Parathyroid adenoma (tissue), 2 donors: ENCODE data around the gene UCK1.

Experiments used
- H2AFZ ChIP-seq: fragments of 300-600 bp; sonication (generic); one replicate; pipeline ENCODE4 v1.7.0; 2017; ENCODE audit warnings: antibody characterized with exemption, mild to moderate bottlenecking
- H3K27ac ChIP-seq: fragments of 300-600 bp; sonication (generic); one replicate; pipeline ENCODE4 v1.7.0; 2017
- H3K27me3 ChIP-seq: fragments of 300-600 bp; sonication (generic); one replicate; pipeline ENCODE4 v1.7.0; 2017; ENCODE audit warnings: low read length; ENCODE audit not compliant: control insufficient read depth, insufficient read depth
- H3K36me3 ChIP-seq: fragments of 300-600 bp; sonication (generic); one replicate; pipeline ENCODE4 v1.7.0; 2017; ENCODE audit warnings: low read length; ENCODE audit not compliant: control insufficient read depth, insufficient read depth
- H3K4me1 ChIP-seq: fragments of 300-600 bp; sonication (generic); one replicate; pipeline ENCODE4 v1.7.0; 2017; ENCODE audit warnings: control low read depth
- H3K4me2 ChIP-seq: fragments of 300-600 bp; sonication (generic); one replicate; pipeline ENCODE4 v1.7.0; 2017; ENCODE audit warnings: low read length
- H3K4me3 ChIP-seq: fragments of 300-600 bp; sonication (generic); one replicate; pipeline ENCODE4 v1.7.0; 2017; ENCODE audit warnings: low read depth, low read length
- H3K79me2 ChIP-seq: fragments of 300-600 bp; sonication (generic); one replicate; pipeline ENCODE4 v1.7.0; 2017; ENCODE audit warnings: control low read depth
- H3K9ac ChIP-seq: fragments of 300-600 bp; sonication (generic); one replicate; pipeline ENCODE4 v1.7.0; 2017; ENCODE audit warnings: mild to moderate bottlenecking
- H3K9me3 ChIP-seq: fragments of 300-600 bp; sonication (generic); one replicate; pipeline ENCODE4 v1.7.0; 2017; ENCODE audit warnings: low read length; ENCODE audit not compliant: control insufficient read depth
- CTCF ChIP-seq: fragments of 300-600 bp; sonication (generic); IDR thresholded peaks from one replicate; pipeline ENCODE4 v1.7.0; 2017; ENCODE audit warnings: antibody characterized with exemption, mild to moderate bottlenecking
- donor health status: primary hyperparathyroidism.

The UCK1 gene

GRCh38 chr9:131578021-131578420 is 47.0 kb upstream of the UCK1 start:
- Histone ChIP-seq H3K27me3 (no peaks in the 10 kb centered on the region), H3K27ac (no peak overlapping the region), H3K9ac (no peak overlapping the region), H3K9me3 (no peaks in the 10 kb centered on the region), H3K79me2 (no peaks in the 10 kb centered on the region), H2AFZ (no peak overlapping the region), H3K4me3 (no peak overlapping the region), H3K36me3 (no peaks in the 10 kb centered on the region), H3K4me2 (no peak overlapping the region), H3K4me1 (no peaks in the 10 kb centered on the region)
- TF ChIP-seq CTCF, result no peak

GRCh38 chr9:131577005-131578000 is 46.2 kb upstream of the UCK1 start:
- no peak for TF ChIP-seq CTCF
- no peaks in the 10 kb centered on the region for H3K9me3 ChIP-seq
- no peaks in the 10 kb centered on the region for H3K36me3 ChIP-seq
- no peaks in the 10 kb centered on the region for H3K4me1 ChIP-seq
- no peak overlapping the region for H2AFZ ChIP-seq
- H3K9ac ChIP-seq, result no peak overlapping the region
- H3K4me2 ChIP-seq, result no peak overlapping the region
- H3K27me3 ChIP-seq, result no peaks in the 10 kb centered on the region
- no peaks in the 10 kb centered on the region for H3K79me2 ChIP-seq
- no peak overlapping the region for H3K27ac ChIP-seq
- no peak overlapping the region for H3K4me3 ChIP-seq

- Histone ChIP-seq H3K27ac (no peak overlapping the region), H3K27me3 (no peaks in the 10 kb centered on the region), H3K9ac (no peak overlapping the region), H3K36me3 (no peaks in the 10 kb centered on the region), H3K4me2 (no peak overlapping the region), H2AFZ (no peak overlapping the region), H3K79me2 (no peaks in the 10 kb centered on the region), H3K4me1 (no peaks in the 10 kb centered on the region), H3K9me3 (no peaks in the 10 kb centered on the region), H3K4me3 (no peak overlapping the region)
- TF ChIP-seq CTCF, result no peak
Measured at GRCh38 chr9:131575946-131576853, 45.1 kb upstream of the UCK1 start.

- H3K9me3 ChIP-seq, result no peaks in the 10 kb centered on the region
- no peak overlapping the region for H2AFZ ChIP-seq
- H3K27ac ChIP-seq, result no peak overlapping the region
- H3K4me2 ChIP-seq, result no peak overlapping the region
- no peaks in the 10 kb centered on the region for H3K36me3 ChIP-seq
- no peak for TF ChIP-seq CTCF
- H3K4me3 ChIP-seq, result no peak overlapping the region
- H3K4me1 ChIP-seq, result no peaks in the 10 kb centered on the region
- no peaks in the 10 kb centered on the region for H3K79me2 ChIP-seq
- no peaks in the 10 kb centered on the region for H3K27me3 ChIP-seq
- no peak overlapping the region for H3K9ac ChIP-seq
Measured at GRCh38 chr9:131574730-131575640, 43.9 kb upstream of the UCK1 start.
